Glomerular visceral epithelial cell (primary cell): ENCODE results near the gene HSH2D.

Source experiments
- DNase-seq: peaks from one replicate; pipeline ENCODE4 v3.0.0-alpha.2; 2016; ENCODE audit errors: extremely low spot score

Gene HSH2D

DNA sequence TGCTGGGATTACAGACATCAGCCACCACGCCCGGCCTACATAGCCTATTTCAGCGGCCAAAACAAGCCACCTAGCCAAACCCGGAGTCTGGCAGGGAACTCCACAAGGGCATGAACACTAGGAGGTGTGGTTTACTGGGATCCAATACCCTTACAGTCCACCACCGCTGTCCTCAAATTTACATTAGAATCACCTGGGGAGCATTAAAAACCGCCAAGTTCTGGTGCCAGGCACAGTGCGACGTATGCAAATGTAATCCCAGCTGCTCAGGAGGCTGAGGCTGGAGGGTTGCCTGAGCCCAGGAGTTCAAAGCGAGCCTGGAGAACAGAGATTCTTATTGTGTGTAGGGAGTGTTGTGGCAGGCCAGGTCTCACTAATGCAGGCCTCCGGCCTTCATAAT, 50.0 kb downstream of the HSH2D start:
- no peak for DNase-seq

DNA sequence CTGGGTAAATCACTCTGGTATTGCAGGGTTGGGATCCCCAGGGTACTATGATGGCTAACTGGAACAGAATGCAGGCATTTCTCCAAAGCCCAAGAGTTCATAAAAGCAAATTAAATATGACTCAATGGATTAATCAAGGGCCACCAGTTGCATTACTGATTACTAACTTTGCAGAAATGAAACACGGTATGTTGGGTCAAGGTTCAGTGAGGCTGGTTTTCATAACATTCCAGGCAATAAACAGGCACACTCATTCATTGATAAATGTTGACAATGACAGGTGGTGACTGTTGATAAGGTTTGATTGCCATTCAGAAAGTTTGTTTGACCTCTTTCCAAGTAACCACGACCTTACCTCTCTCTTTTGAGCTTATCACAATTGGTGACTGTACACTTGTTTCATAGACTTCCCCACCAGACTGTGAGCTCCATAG, 53.7 kb downstream of the HSH2D start:
- no peak for DNase-seq

DNA sequence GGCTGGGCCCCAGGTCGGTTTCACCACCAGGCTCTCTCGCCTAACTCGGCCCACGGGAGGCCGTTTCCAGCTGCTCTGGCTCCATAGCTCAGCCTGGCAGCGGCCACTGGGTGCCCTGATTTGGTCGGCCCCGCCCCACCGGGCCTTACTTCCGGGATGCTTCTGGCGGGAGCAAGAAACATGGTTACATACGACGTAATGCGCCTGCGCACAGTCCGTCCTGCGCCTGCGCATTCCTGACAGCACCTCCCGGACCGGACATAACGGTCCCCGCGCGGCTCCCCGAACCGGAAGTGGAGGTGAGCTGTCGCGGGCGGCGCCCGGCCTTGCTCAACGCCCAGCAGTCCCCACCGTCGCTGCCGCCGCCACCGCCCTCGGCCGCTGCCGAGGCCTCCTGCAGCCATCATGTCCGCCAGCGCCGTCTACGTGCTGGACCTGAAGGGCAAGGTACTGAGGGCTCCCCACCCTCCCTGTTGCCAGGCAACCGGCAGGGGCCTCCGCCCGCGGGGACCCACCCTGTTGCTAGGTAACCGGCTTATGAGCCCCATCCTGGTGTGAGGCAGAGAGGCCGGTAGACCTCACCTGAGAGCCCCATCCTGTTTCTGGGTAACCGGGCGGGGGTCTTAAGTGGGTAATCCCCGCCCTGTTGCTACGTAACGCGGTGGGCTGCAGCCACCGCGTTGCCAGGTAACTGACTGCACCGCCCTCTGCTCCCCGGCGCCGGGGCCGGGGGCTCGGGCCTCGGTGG, 54.3 kb downstream of the HSH2D start, which contains the start of gene AP1M1:
TSS of gene AP1M1 (plus strand) at position 290 of the 748 bp plus-strand sequence. CDS start at position 406, 116 bp downstream.
- DNase-seq = peak; percentile 100

DNA sequence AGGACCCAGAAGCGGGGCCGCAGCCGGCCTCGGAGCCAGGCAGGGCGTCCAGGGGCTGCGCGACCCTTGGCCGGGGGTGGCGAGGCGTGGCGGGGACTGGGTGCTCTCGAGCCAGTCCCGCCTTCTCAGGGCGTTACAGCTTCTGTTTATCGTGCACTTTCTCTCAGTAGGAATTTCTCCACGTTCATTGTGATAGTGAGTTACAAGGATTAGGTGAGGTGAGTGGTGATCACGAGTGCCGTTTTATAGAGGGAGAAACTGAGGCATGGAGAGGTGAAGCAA, 54.8 kb downstream of the HSH2D start:
- DNase-seq = no peak

DNA sequence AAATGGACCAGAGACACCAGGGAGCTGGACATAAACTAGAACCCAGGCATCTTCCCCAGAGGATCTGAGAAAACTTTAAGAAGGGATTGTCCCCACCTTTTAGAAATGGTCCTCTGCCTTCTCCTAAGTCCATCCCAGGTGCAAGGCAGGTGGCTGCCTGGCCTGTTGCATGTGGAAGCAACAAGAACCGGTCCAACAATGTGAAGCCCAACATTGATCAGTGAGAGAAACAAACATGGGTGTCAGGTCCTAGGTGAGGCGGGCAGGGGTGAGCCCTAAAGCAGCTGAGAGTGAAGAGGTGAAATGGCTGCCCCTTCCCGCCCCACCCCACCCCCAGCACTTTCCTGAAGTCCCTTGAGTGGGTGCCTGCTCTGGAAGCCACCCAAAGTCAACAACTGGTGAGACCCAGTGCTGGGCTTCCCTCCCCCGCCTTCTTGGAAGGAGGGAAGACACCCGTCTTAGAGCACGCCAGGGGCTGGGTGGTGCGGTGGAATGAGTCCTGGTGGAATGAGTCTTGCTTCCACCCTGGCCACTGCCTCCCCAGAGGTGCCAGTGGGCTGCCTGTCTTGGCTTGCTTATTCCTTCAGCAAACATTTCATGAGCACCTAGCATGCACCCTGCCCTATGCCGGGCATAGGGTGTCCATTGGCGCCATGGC, 55.9 kb downstream of the HSH2D start:
- no peak for DNase-seq

DNA sequence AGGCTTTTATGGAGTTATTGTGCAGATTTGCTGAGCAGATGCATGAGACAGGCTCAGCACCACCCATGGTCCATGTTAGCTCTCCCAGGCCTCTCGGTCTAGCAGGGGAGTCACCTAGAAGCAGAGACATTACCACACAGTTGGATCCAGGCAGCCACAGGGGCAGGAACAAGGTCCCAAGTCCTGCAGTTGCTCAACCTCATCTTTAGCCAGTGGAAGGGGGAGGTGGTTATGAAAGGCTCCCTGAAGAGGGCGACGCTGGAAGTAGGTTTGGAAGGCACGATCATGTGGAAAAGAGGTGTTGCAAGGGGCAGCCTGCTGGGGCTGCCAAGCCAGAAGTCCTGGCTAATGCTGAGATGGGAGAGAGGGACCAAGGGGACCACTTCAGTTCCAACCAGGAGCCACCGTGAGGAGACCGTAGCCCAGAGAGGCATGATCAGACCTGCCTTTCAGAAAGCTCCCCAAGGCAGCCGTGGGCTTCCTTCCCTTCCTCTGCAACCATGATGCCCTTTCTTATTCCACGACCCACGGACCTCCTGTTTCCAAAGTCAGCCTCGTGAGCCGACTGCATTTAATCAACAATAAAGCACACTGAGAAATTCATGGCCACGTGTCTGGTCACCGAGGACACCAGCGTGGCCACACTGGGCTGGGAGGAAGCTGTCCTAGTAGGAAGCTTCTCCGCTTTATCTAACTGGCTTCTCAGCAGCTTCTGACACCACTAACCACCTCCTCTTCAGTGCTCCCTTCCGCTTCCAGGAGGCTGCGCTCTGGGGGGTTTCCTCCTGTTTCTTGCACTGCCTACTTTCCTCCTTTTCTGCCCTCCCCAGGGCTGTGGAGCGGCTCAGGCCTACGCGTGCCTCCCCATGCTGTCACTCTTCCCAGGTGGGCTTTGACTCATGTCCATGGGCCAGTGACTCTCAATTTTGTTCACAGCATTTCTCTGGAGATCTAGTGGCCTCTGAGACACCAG, 56.8 kb downstream of the HSH2D start:
- DNase-seq = peak; percentile 13

DNA sequence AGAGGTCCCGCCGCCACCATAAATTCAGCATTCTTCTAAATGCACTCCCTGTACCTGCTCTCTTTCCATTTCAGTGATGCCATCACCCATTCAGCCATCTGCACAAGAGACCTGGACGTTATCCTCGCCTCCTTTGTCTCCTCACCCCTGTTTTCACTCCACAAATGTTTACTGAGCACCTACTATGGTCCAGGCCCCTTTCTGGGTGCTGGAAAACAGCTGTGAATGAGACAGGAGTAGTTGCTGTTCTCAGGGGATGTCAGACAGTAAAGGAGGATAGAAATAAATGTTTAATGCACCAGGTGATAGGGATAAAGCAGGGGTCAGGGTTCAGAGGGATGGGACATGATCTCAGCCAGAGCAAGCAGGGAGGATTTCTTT, 57.5 kb downstream of the HSH2D start:
- no peak for DNase-seq

DNA sequence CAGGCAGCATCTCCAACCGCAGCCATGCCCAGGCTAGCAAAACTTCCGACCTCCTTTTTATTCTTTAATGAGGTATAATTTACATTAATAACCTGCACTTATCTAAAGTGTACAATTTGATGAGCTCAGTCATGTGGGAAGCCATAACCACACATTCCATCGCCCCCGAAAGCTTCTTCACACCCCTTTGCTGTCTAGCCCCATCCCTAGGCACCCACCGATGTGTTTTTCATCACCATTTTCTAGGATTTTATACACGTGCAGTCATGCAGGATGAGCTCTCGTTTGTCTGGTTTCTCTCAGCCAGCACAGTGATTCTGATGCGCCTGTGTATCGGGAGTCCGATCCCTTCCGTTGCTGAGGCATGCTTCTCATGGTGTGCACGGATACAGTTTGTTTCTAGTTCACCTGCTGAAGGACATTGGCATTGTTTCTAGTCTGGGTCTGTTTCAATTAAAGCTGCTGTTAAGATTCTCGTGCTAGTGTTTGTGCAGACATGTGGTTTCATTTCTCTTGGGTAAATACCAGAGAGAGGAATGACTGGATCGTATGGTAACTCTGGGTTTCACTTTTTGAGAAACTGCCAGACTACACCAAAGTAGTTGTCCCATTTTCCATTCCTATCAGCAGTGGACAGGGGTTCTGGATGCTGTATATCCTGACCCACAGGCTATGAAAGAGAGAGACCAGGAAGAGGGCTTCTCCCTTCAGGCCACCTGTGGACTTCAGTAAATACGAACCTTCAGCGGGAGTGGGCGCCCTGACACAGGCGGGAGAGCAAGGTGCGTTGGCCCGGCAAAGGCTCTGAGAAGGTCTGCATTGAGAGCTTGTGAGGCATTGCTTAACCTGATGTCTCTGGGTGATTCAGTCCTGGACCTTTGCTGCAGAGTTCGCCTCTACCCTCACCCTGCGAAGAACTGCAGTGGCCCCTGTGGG, 59.1 kb downstream of the HSH2D start:
- no peak for DNase-seq

DNA sequence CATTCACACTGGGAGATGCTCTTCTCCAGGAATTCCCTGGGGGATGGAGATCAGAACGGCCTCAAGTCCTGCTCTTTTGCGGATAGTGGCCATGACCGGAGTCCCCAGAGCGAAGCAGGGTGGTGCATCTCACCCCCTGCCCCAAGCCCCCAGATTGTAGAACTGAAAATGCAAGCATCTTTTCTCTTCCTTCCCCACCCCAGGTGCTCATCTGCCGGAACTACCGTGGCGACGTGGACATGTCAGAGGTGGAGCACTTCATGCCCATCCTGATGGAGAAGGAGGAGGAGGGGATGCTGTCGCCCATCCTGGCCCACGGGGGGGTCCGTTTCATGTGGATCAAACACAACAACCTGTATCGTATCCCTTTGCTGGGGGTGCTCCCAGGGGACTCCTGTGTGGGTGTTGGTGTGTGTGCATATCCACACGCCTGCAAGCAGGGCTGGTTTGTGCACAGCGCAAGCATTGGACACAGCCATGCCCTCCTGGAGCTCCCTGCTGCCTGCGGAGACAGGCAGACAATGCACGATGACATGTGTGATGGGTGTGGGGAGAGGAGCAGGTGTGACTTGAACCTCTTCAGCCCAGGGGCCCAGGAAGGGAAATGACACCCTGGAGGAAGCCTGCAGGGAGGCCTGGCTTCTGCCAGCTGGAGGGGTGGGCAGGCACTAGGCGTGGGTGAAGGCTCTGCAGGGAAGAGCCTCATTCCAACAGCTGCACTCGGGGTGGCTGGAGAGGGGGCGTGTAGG, 59.9 kb downstream of the HSH2D start:
- DNase-seq = no peak

DNA sequence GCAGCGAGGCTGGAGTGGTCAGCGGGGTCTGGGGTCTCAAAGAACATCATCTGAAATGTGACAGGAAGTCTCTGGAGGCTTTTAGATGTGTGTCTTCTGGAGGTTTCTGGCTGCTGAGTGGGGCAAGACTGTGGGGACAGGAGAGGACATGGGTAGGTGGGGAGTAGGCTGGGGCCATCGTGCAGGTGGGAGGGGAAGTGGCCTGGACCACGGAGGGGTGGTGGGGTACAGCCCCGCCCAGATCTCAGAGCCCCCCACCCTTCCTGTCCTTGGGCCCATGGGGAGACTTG, 60.5 kb downstream of the HSH2D start:
- DNase-seq = no peak

DNA sequence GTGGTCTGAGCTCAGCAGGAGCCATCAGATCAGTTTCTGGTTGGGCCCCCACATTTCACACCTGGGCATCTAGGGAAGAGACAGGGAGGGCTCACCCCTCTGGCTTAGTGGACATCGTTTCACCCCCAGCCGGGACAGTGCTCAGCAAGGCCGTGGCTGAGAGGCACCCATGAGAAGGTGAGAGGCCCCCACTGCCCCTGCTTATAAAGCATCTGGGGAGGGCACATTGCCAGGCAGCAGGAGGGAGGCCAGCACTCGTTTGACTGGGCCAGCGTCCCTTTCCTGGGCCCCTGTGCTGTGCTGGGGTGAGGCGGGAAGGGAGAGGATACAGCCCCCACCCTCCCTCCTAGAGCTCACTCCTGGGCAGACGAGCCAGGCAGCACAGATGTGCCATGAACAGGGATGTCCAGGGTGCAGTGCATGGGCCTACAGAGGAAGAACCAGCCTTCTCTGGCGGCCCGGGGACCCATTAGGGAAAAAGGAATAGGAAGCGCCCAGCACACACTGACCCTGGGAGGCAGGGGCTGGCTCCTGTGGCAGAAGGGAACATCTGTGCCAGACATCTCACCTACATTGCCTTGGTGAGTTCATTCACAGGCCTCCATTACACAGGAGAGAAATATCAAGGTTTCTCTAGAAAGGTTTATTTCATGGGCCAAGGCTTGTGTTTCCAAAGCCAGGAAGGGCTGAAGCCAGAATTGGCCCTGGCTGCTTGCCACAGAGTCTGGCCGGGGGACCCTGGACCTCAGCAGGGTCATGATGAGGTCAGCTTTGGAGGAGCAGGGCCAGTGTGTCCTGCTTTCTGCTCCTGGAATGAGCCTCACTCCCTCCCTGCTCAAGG, 61.9 kb downstream of the HSH2D start:
- DNase-seq = no peak

DNA sequence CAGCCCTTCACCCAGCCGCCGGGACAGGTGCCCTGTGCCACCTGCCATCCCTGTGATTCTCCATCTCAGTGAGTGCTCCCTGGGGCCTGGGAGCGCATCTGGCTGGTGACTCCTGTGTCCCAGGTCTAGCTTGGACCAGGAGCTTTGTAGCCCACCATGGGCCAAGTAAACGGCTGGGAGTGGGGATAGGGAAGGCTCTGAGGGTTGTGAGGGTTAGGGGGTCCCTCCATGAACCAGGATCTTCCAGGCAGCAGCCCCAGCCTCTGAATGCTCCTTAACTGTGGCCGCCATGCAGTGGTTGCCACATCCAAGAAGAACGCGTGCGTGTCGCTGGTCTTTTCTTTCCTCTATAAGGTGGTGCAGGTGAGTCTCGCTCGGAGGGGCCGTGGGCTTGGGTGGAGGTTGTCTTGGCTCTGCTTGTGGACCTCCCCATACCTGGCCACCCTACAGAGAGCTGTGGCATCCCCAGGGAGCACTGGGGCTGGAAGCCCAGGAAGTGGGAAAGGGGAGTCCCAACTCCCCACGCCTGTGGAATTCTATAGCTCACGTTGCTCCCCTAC, 62.6 kb downstream of the HSH2D start:
- no peak for DNase-seq

DNA sequence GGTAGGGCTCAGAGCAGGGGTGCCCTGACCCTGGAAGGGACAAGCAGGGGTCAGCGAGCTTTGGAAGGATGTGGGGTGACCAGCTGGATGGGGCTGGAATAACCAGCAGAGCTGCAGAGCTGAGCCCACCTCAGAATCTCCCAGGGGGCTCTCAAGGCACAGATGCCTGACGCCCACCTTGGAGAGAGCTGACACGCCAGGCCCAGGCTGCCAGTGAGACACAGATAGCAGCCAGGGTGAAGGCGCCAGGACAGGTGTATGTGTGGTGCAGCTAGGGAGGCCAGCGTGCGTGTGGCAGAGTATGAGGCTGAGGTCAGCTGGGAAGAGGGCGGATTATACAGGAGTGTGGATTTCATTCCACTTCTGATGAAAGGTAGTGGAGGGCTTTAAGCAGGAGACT, 63.2 kb downstream of the HSH2D start:
- DNase-seq = no peak

DNA sequence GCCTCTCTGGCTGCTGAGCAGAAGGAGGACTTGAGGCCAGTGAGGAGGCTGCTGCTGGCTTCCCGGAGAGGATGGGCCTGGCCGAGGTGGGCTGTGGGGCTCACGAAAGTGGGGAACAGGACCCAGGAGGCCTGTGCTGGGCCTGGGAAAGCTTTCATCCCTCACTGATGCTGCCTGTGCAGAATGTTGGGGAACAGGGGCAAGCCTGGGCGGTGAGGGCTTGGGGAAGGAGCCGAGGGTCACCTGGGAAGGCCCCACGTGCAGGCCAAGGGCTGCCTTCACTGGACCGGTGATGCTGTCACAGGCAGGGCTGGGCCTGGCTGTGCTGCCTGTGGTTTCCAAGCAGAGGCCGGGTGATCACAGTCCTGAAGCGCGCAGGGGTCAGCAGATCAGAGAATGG, 63.6 kb downstream of the HSH2D start:
- DNase-seq = no peak

DNA sequence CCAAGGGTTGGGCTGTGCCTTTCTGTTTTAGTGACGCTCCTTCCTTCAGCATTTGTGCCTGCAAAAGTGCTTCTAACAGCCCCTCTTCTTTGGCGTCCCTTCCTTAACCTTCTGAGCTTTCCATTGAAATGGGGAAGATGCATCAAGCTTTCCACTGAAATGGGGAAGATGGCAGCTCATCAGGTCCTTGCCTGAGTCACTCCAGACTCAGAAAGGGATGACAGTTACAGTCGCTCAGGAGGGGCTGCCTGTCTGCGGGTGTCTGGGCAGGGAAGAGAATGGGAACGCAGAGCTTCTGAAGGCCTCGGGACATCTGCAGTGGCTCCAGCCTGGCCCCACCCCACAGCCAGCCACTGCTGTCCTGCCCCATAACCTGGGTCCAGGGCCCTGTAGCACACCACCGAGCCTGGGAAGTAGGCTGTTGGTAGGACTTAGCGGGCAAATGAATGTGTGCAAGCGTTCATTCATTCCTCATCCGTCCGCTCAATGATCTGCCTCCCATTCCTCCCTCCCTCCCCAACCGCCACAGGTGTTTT, 64.1 kb downstream of the HSH2D start:
- no peak for DNase-seq
